SK-N-MC (cell line): Measurements from ENCODE around the gene INHBE.

Source experiments
- DNase-seq: peaks from one replicate; pipeline ENCODE4 v3.0.0-alpha.2; 2011; ENCODE audit warnings: low read depth, low spot score
- H3K27ac ChIP-seq: fragments of 200-600 bp; sonication (generic); 2 replicates; pipeline ENCODE4 v1.5.1; 2016; ENCODE audit warnings: mixed run types
- H3K36me3 ChIP-seq: fragments of 200-600 bp; sonication (generic); 2 replicates; pipeline ENCODE4 v1.6.1; 2017; ENCODE audit warnings: antibody characterized with exemption, low read length, mixed read lengths; ENCODE audit not compliant: insufficient read depth
- H3K4me3 ChIP-seq: fragments of 200-600 bp; sonication (generic); 2 replicates; pipeline ENCODE4 v1.5.1; 2016
- H3K9ac ChIP-seq: fragments of 200-600 bp; sonication (generic); 2 replicates; pipeline ENCODE4 v1.8.0; 2017; ENCODE audit warnings: mixed run types, mixed read lengths; ENCODE audit not compliant: insufficient read length
- H3K9me3 ChIP-seq: fragments of 200-600 bp; sonication (generic); 2 replicates; pipeline ENCODE4 v1.6.1; 2017; ENCODE audit warnings: low read depth, mild to moderate bottlenecking, antibody characterized with exemption, low read length, moderate library complexity, mixed read lengths
- EZH2 ChIP-seq: fragments of 200-600 bp; sonication (generic); IDR thresholded peaks from one replicate; pipeline ENCODE4 v1.6.1; 2017; ENCODE audit warnings: antibody characterized with exemption
- FOXP2 ChIP-seq: optimal IDR thresholded peaks from 2 replicates; pipeline ENCODE3; 2011; ENCODE audit warnings: mild to moderate bottlenecking, moderate library complexity; ENCODE audit not compliant: insufficient read depth; ENCODE audit errors: extremely low read length, control extremely low read depth
- POLR2AphosphoS5 ChIP-seq: IDR thresholded peaks from 2 replicates; pipeline ENCODE4 v1.6.1; 2012; ENCODE audit warnings: mild to moderate bottlenecking, low read depth, low read length, borderline replicate concordance

INHBE gene

DNA sequence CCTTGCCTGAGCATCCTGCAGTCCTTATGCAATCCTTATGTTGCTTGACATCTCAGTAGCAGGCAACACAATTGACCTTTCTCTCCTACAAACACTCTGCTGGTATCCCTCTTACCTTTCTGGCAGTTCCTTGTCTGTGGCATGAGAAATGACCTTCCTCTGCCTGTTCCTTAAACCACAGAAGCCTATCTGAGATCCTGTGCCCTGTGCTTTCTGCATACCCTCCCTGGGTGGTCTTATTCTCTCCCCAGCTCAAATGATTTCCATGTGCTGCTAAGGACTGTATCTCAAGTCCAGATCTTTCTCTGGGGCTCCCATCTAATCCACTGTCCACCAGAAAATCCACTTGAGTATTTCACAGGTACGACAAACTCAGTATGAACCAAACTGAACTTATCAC is 26.6 kb downstream of the INHBE start:
- Histone ChIP-seq H3K36me3 (no peaks in the 10 kb centered on the region), H3K9ac (no peak overlapping the region), H3K9me3 (no peaks in the 10 kb centered on the region), H3K4me3 (no peak overlapping the region), H3K27ac (no peak overlapping the region)
- DNase-seq, result no peak
- TF ChIP-seq EZH2, result no peak
- no peak for TF ChIP-seq FOXP2
- TF ChIP-seq POLR2AphosphoS5, result no peak

GRCh38 chr12:57483466-57483865 is 28.4 kb downstream of the INHBE start:
- Histone ChIP-seq H3K9ac (peak overlapping the region; percentile 26), H3K36me3 (peaks cover under 1% of the 10 kb centered on the region; the same call in 1 of the 2 replicates), H3K4me3 (no peak overlapping the region), H3K9me3 (no peaks in the 10 kb centered on the region), H3K27ac (0 out of 2 replicates have a peak overlapping the region, but pooled peaks have one; percentile 36)
- no peak for DNase-seq
- TF ChIP-seq EZH2, result no peak
- no peak for TF ChIP-seq POLR2AphosphoS5
- TF ChIP-seq FOXP2, result no peak

DNA sequence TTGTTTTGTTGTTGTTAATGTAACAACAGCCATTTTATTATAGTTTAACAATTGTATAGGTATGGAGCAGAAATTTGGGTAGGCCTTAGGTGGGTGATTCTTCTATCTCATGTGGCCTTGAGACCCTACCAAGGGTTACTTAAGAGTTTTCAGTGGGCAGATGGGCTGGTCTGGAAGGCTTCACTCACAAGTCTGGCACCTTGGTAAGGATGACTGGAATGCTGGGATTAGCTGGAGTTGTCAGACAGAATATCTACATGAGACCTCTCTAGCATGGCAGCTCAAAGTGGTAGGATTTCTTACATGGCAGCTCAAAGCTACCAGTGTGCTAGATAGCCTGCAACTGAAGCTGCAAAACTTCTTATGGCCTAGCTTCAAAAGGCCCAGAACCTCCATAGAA is 30.6 kb downstream of the INHBE start:
- Histone ChIP-seq H3K27ac (0 out of 2 replicates have a peak overlapping the region, but pooled peaks have one; percentile 1), H3K9me3 (no peaks in the 10 kb centered on the region), H3K9ac (no peak overlapping the region), H3K36me3 (peaks cover 23% of the 10 kb centered on the region), H3K4me3 (no peak overlapping the region)
- DNase-seq, result no peak
- TF ChIP-seq FOXP2, result no peak
- TF ChIP-seq POLR2AphosphoS5, result no peak
- no peak for TF ChIP-seq EZH2

GRCh38 chr12:57487055-57487596 is 32.0 kb downstream of the INHBE start:
- Histone ChIP-seq H3K4me3 (peak overlapping the region; percentile 36; the same call in 1 of the 2 replicates), H3K36me3 (peaks cover 36% of the 10 kb centered on the region), H3K9me3 (no peaks in the 10 kb centered on the region), H3K9ac (no peak overlapping the region), H3K27ac (peak overlapping the region; percentile 57)
- TF ChIP-seq POLR2AphosphoS5 (no peak), FOXP2 (no peak), EZH2 (no peak)
- DNase-seq, result no peak

GRCh38 chr12:57487597-57488401 is 32.7 kb downstream of the INHBE start, which contains the start of gene MARS1:
Gene MARS1 (plus strand): TSS chr12:57488068. CDS start chr12:57488091, 23 bp downstream.
- peaks cover 43% of the 10 kb centered on the region for H3K36me3 ChIP-seq
- peak within 1 kb of the TSS; percentile 92 for H3K27ac ChIP-seq
- H3K9ac ChIP-seq, result peak within 1 kb of the TSS; percentile 96
- peak within 1 kb of the TSS; percentile 99 for H3K4me3 ChIP-seq
- no peaks in the 10 kb centered on the region for H3K9me3 ChIP-seq
- peak; percentile 93 for DNase-seq
- TF ChIP-seq FOXP2 (peak; percentile 75), EZH2 (no peak), POLR2AphosphoS5 (peak; percentile 89)

DNA sequence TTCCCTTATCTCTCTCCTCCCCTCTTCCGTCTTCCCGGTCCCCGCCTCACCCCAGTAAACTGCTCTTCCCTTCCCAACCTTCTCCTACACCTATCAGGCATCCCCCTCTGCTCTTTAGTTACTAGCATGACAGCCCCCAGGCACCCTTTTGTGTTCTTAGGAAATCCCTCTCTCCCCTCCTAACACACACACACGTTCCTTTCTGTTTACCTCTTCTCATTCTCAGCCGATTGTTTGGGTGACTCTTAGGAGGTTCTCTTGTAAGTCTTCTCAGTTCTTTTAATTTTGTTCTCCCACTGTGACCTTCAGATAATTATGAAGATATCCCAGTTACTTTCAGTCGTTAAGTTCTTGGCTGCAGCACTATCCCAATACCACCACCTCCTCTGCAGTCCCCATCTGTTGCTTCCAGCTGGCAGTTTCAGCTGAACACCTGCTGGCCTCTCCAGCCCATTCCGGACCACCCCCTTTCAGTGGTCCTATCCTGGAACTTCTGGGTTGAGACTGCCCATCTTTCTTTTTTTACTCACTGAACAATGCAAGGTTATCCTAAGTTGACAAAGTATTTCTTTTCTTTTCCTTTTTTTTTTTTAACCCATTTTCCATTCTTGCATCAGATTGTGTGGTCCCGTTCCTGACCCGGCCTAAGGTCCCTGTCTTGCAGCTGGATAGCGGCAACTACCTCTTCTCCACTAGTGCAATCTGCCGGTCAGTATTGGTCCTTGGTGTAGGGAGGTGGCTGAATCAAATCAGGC is 33.5 kb downstream of the INHBE start:
- Histone ChIP-seq H3K4me3 (peak overlapping the region; percentile 99), H3K36me3 (peaks cover 46% of the 10 kb centered on the region), H3K9ac (peak overlapping the region; percentile 96), H3K27ac (peak overlapping the region; percentile 92), H3K9me3 (no peaks in the 10 kb centered on the region)
- DNase-seq, result no peak
- TF ChIP-seq POLR2AphosphoS5 (no peak), FOXP2 (no peak), EZH2 (no peak)

GRCh38 chr12:57489157-57489641 is 34.1 kb downstream of the INHBE start:
- TF ChIP-seq POLR2AphosphoS5 (no peak), EZH2 (no peak), FOXP2 (no peak)
- Histone ChIP-seq H3K27ac (peak overlapping the region; percentile 32; the same call in 1 of the 2 replicates), H3K4me3 (peak overlapping the region; percentile 99), H3K36me3 (peaks cover 49% of the 10 kb centered on the region), H3K9me3 (no peaks in the 10 kb centered on the region), H3K9ac (peak overlapping the region; percentile 96)
- no peak for DNase-seq

GRCh38 chr12:57490126-57490525 is 35.0 kb downstream of the INHBE start:
- H3K27ac ChIP-seq, result no peak overlapping the region; the same call in 1 of the 2 replicates
- no peak overlapping the region for H3K9ac ChIP-seq
- no peaks in the 10 kb centered on the region for H3K9me3 ChIP-seq
- no peak overlapping the region for H3K4me3 ChIP-seq
- peaks cover 50% of the 10 kb centered on the region for H3K36me3 ChIP-seq
- DNase-seq, result no peak
- no peak for TF ChIP-seq POLR2AphosphoS5
- TF ChIP-seq EZH2, result no peak
- no peak for TF ChIP-seq FOXP2
